CD4-positive, alpha-beta T cell (primary cell): ENCODE measurements around the gene DSCAML1. TPM values are rescaled to one million over a fixed set of nuclear protein-coding genes. Genes with fewer than 3 reads are reported as not detected.

ENCODE experiments used
- ATAC-seq: fragments of 200-7000 bp; cut with Tn5 transposase; one replicate; pipeline ENCODE4 v1.10.0; 2022; ENCODE audit warnings: mild to moderate bottlenecking; ENCODE audit not compliant: poor library complexity
- CTCF ChIA-PET: fragments of 350-600 bp; sonication (Branson Sonifier 250); formaldehyde crosslinking; loops from one replicate; lab custom pipeline; 2021; ENCODE audit warnings: antibody characterized with exemption, inconsistent platforms; lab: Charles Lee
- POLR2A ChIA-PET: fragments of 350-600 bp; sonication (Branson Sonifier 250); formaldehyde crosslinking; loops from one replicate; lab custom pipeline; 2021; ENCODE audit warnings: antibody characterized with exemption, inconsistent platforms; lab: Charles Lee
- DNase-seq, 14 experiments: peaks; one replicate each; pipeline ENCODE4 v3.0.0-alpha.2; 2013 to 2020; ENCODE audit warnings: mixed read lengths in 2 of 14
- H3K27ac ChIP-seq, 2 donors: one replicate each; pipeline versions ENCODE4 v1.5.1 to v1.7.0; 2013; ENCODE audit warnings: low read length in 2 of 2, low read depth in 1 of 2, mild to moderate bottlenecking in 1 of 2
- H3K27me3 ChIP-seq, 2 experiments: 1 replicate in 1 of 2; 2 replicates in 1 of 2; pipeline versions ENCODE4 v1.6.1 to v1.7.0; 2013; ENCODE audit warnings: low read length in 2 of 2, control low read depth in 1 of 2, mild to moderate bottlenecking in 1 of 2, moderate library complexity in 1 of 2; ENCODE audit not compliant: insufficient read depth in 2 of 2, control insufficient read depth in 1 of 2
- H3K36me3 ChIP-seq: one replicate; pipeline ENCODE4 v1.6.1; 2013; ENCODE audit warnings: low read length, control low read depth; ENCODE audit not compliant: insufficient read depth
- H3K4me1 ChIP-seq: one replicate; pipeline ENCODE4 v1.6.1; 2013; ENCODE audit warnings: low read length, control low read depth; ENCODE audit not compliant: insufficient read depth
- H3K4me3 ChIP-seq: one replicate; pipeline ENCODE4 v1.5.1; 2013; ENCODE audit warnings: mild to moderate bottlenecking, low read length, moderate library complexity
- H3K9me3 ChIP-seq, 2 experiments: 1 replicate in 1 of 2; 2 replicates in 1 of 2; pipeline versions ENCODE4 v1.6.1 to v1.7.0; 2013; ENCODE audit warnings: low read length in 2 of 2, mild to moderate bottlenecking in 2 of 2, control low read depth in 1 of 2, moderate library complexity in 1 of 2; ENCODE audit not compliant: control insufficient read depth in 1 of 2, insufficient read depth in 1 of 2
- H3K27ac Mint-ChIP-seq: one replicate; pipeline ENCODE4 v1.8.0; 2020; ENCODE audit warnings: mixed read lengths
- H3K27me3 Mint-ChIP-seq: one replicate; pipeline ENCODE4 v1.8.0; 2021; ENCODE audit warnings: mixed read lengths
- H3K36me3 Mint-ChIP-seq: one replicate; pipeline ENCODE4 v1.8.0; 2021; ENCODE audit warnings: low read depth, mixed read lengths
- H3K4me1 Mint-ChIP-seq: one replicate; pipeline ENCODE4 v1.8.0; 2021; ENCODE audit warnings: low read depth, mixed read lengths
- H3K4me3 Mint-ChIP-seq: one replicate; pipeline ENCODE4 v1.8.0; 2020; ENCODE audit warnings: mild to moderate bottlenecking, mixed read lengths
- H3K9me3 Mint-ChIP-seq: one replicate; pipeline ENCODE4 v1.8.0; 2020; ENCODE audit warnings: mixed read lengths
- intact Hi-C, 2 experiments: fragments of 100-400 bp; cut with DNase I in 1 of 2; cut with micrococcal nuclease in 1 of 2; formaldehyde crosslinking; loops; one replicate each; pipeline versions ENCODE4 v1.15.1 to v1.9.0; 2023 to 2025; cut with DNase I, micrococcal nuclease
- total RNA-seq, 174 experiments: library from RNA in 2 of 174; stranded (reverse) in 2 of 174; gene quantifications; one replicate each; pipeline ENCODE4 v1.2.3 and lab custom pipeline; 2021 to 2026
- TF ChIP-seq, protein P1 (sequence below): fragments of 200-600 bp; IDR thresholded peaks from one replicate; pipeline ENCODE4 v1.8.0; 2022; ENCODE audit warnings: antibody characterized with exemption, mild to moderate bottlenecking

DSCAML1 gene
- total RNA-seq, 2 experiments from 2014 or later, result 0.22 to 0.61 TPM

GRCh38 chr11:117412653-117413275 lies 384.3 kb downstream of the DSCAML1 start:
- DNase-seq, result no peak
- no peaks in the 10 kb centered on the region for H3K4me1 Mint-ChIP-seq
- no peaks in the 10 kb centered on the region for H3K9me3 Mint-ChIP-seq
- TF ChIP-seq, protein P1, sequence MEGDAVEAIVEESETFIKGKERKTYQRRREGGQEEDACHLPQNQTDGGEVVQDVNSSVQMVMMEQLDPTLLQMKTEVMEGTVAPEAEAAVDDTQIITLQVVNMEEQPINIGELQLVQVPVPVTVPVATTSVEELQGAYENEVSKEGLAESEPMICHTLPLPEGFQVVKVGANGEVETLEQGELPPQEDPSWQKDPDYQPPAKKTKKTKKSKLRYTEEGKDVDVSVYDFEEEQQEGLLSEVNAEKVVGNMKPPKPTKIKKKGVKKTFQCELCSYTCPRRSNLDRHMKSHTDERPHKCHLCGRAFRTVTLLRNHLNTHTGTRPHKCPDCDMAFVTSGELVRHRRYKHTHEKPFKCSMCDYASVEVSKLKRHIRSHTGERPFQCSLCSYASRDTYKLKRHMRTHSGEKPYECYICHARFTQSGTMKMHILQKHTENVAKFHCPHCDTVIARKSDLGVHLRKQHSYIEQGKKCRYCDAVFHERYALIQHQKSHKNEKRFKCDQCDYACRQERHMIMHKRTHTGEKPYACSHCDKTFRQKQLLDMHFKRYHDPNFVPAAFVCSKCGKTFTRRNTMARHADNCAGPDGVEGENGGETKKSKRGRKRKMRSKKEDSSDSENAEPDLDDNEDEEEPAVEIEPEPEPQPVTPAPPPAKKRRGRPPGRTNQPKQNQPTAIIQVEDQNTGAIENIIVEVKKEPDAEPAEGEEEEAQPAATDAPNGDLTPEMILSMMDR, result no peak
- Histone ChIP-seq H3K4me1 (no peaks in the 10 kb centered on the region), H3K9me3 (no peaks in the 10 kb centered on the region), H3K27me3 (peaks cover 0 to 2% of the 10 kb centered on the region in 2 experiments), H3K4me3 (no peak overlapping the region), H3K36me3 (peaks cover 20% of the 10 kb centered on the region), H3K27ac (no peak overlapping the region)
- no peaks in the 10 kb centered on the region for H3K27me3 Mint-ChIP-seq
- ChIA-PET CTCF (no interaction called here), POLR2A (no interaction called here)
- peaks cover 41% of the 10 kb centered on the region for H3K36me3 Mint-ChIP-seq
- no peak overlapping the region for H3K4me3 Mint-ChIP-seq
- no peak for ATAC-seq
- no peak overlapping the region for H3K27ac Mint-ChIP-seq
- intact Hi-C loops, result no loop called here

GRCh38 chr11:117412176-117412575 lies 384.8 kb downstream of the DSCAML1 start:
- intact Hi-C loops, result no loop called here
- CTCF ChIA-PET, result no interaction called here

DNA sequence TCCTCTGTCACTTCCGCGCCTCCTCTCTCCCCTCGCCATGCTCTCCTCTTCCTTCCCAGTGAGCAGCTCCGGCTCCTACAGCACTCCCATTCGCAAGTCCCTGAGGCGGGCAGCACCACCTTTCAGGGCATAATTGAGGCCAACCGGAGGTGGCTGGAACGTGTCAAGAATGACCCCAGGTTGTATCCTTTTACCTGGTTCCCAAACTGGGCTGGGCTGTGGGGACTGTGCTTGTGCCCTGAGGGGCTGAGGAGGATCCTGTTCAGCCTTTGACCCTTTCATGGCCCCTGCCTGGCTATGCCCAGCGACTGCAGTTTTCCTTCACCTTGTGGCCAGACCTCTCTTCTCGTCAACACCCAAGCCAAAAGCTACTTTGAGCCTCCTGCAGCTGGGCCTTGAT lies 385.3 kb downstream of the DSCAML1 start:
- no peak for ATAC-seq
- Histone ChIP-seq H3K9me3 (no peaks in the 10 kb centered on the region), H3K4me1 (no peaks in the 10 kb centered on the region), H3K27me3 (no peaks in the 10 kb centered on the region), H3K36me3 (peaks cover 22% of the 10 kb centered on the region), H3K27ac (no peak overlapping the region), H3K4me3 (no peak overlapping the region)
- Mint-ChIP-seq H3K36me3 (peaks cover 45% of the 10 kb centered on the region), H3K9me3 (no peaks in the 10 kb centered on the region), H3K4me1 (no peaks in the 10 kb centered on the region), H3K27me3 (no peaks in the 10 kb centered on the region), H3K4me3 (no peak overlapping the region), H3K27ac (no peak overlapping the region)
- TF ChIP-seq, protein P1, result no peak
- POLR2A ChIA-PET, result interaction anchor here (0.5 kb wide), 1 partner anchor 23 kb away, joined by 3 read pairs; no protein-coding TSS in a partner anchor
- CTCF ChIA-PET, result no interaction called here
- intact Hi-C loops, result no loop called here
- no peak for DNase-seq

More at GRCh38 chr11:117412176-117412575, 384.8 kb downstream of the DSCAML1 start:
- ATAC-seq, result no peak
- POLR2A ChIA-PET, result no interaction called here
- no peak overlapping the region for H3K27ac Mint-ChIP-seq
- no peaks in the 10 kb centered on the region for H3K9me3 Mint-ChIP-seq
- H3K27me3 Mint-ChIP-seq, result no peaks in the 10 kb centered on the region
- no peak for DNase-seq
- Histone ChIP-seq H3K36me3 (peaks cover 22% of the 10 kb centered on the region), H3K9me3 (no peaks in the 10 kb centered on the region), H3K4me3 (no peak overlapping the region), H3K27me3 (peaks cover 0 to 2% of the 10 kb centered on the region in 2 experiments), H3K4me1 (no peaks in the 10 kb centered on the region), H3K27ac (no peak overlapping the region)
- H3K4me1 Mint-ChIP-seq, result no peaks in the 10 kb centered on the region
- H3K36me3 Mint-ChIP-seq, result peaks cover 44% of the 10 kb centered on the region
- TF ChIP-seq, protein P1, result no peak
- no peak overlapping the region for H3K4me3 Mint-ChIP-seq
